Skin of body (tissue), 2 donors: ENCODE results near the gene RPS6KC1. TPM values are rescaled to one million over a fixed set of nuclear protein-coding genes. Genes with fewer than 3 reads are reported as not detected.
"Not testable (repeated sequence)": the region's sequence is repeated elsewhere in the genome, so short reads cannot be mapped to it uniquely, and the experiment has no call there.

Experiments
- DNase-seq: peaks from one replicate; lab custom pipeline; 2025; lab: John Stamatoyannopoulos, UW
- total RNA-seq: library from RNA; depleted of rRNA; stranded (reverse); fragments of >200 nt; gene quantifications from one replicate; pipeline ENCODE4 v1.2.3, GENCODE V29; 2014

The RPS6KC1 gene
- total RNA-seq, 1 donor from 2014 or later, result 38.0 TPM

- no peak for DNase-seq
Observed at GRCh38 chr1:213104604-213105003, 53.6 kb downstream of the RPS6KC1 start.

DNA sequence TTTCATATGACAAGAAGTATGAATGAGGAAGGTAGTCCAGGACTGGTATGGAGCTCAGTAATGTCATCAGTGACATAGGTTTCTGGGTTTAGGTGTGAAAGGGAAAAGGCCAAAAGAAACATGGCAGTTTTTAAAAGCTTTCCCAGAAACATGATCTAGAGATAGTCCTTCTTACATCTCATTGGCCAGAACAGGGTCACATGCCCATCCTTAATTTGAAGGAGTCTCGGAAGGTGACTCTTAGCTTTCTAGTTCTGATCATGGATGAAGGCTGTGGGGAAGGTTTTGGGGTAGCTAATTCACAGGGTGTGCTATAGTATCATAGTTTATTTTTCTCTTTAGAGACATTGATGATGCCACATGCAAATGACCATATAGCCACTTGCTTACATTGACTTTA is 55.3 kb downstream of the RPS6KC1 start:
- no peak for DNase-seq

DNA sequence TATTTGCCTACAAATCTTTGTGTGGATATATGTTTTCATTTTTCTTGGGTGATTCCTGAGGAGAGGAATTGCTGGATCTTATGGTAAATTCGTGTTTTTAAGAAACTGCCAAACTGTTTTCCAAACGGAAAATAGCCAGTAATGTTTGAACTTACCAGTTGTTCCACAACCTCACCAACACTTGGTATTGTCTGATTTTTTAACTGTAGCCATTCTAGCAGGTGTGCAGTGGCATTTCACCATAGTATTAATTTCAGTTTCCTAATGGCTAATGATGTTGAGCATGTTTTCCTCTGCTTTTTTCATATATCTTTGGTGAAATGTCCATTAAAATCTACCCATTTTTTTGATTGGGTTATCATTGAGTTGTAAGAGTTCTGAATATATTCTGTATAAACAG is 56.6 kb downstream of the RPS6KC1 start:
- no peak for DNase-seq

DNA sequence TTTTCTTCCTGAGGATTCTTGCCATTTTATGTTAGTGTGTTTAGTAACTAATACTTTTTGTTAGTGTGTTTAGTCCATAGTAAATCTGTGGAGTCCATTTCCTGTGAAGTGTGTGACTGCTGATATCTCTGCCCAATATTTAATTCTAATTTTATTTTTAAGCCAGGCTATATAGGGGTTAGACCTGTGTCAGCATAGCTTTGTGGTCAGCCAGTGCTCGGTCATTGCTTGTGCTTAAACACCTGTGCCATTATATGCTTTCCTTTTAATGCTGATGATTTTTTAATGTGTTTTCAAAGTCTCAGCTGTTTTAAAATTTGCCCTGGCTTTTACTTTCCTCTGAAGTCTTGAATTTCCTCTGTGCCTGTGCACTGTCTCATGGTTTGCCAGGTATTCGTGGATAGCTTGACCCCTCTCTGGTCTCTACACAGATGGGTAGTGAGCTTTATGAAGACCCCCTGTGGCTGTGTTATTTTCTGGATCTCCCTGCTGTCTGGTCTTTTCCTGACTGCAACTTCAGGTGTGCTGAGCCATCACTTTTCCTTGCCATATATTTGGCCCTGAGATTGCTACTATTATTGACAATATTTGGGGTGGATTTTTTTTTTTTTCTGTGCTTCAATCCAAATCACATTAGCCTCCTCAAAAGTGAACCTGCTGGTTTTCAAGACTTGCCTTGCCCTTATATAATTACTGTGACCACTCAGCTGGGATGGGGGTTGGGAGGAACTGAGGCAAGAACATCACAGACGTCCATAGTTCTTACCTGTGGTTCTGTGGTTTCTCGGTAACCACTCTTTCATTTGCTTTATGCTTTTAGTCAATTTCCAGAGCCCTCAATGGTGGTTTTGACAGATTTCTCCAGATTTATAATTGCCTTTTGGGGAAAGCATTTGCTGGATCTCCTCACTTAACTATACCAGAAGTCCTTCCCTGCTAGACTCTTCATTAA is 59.6 kb downstream of the RPS6KC1 start:
- DNase-seq, result no peak

DNA sequence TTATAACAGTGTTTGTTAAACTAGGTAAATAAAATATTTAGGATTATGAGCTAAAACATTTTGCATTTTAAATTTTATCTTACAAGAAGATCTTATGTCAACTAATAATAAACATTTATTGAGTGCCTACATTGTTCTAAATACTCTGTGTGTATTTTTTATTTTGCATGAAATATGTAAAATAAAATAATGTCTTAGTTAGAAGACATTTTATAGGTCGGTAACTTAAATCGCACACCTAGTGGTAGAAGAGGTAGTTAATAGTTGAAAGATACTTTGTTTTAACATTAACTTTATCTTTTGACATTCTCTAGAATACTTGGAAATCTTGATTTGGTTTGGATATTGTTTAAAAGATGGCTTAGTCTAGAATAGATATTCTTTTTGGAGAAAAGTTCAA is 60.5 kb downstream of the RPS6KC1 start:
- DNase-seq, result no peak

- DNase-seq, result not testable (repeated sequence)
Observed at GRCh38 chr1:213112723-213113122, 61.7 kb downstream of the RPS6KC1 start.

- not testable (repeated sequence) for DNase-seq
Observed at GRCh38 chr1:213117699-213118180, 66.7 kb downstream of the RPS6KC1 start.

DNA sequence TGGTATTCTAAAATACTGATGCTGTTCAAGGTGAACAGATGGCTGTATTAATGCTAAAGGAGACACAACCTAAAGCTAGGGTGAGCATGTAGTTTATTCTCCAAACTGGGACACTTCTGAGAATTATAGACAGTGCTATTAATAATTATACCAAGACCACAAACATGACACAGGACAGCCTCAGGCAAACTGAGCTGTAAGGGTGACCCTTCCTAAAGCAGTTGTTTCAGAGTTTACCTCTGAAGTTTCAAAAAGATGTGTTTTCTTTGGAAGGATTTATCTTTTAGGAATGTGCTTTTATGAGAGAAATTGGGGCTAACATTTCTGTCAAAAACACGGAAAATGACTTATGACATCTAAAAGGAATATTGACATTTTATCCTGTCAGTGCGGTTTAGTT is 68.8 kb downstream of the RPS6KC1 start:
- no peak for DNase-seq

DNA sequence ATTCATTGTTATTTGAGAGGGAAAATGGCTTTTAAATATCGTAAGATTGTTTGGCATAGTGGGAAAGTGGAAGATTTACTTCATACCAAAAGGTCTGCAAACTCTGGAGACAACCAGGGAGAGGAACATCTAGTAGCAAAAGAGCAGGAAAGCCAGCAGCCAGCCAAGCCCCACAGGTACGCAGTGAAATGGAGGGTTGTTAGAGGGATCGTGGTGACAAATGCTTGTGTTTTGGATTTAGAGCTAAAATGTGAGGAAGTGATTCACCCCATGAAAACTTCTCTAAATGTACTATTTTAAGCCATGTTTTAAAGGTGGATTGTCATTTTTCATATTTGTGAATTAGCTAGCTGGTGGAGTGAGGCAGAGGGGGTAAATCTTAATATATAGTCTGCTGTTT is 69.3 kb downstream of the RPS6KC1 start:
- no peak for DNase-seq

- DNase-seq, result no peak
Observed at GRCh38 chr1:213120961-213121360, 69.9 kb downstream of the RPS6KC1 start.

DNA sequence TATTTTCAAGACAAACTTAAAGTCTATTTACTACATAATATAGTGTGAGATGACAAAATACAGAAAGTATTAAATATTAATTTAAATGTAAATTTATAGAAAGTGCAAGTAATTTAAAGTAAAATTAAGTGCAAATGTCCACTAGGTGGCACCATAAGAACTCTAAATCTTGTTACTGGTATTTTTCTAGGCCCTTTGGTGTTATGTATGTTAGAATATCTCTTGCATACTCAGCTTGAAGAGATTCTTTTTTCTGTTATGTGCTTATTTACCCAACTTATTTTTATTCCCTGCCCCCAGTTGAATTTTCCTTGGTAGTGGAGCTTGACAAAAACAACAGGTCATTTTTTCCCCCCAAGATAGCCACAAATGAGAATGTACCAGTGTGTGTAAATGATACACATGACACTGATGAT is 71.5 kb downstream of the RPS6KC1 start:
- DNase-seq, result no peak

- no peak for DNase-seq
Observed at GRCh38 chr1:213123087-213123486, 72.0 kb downstream of the RPS6KC1 start.

GRCh38 chr1:213123536-213123935 is 72.5 kb downstream of the RPS6KC1 start:
- DNase-seq, result no peak

DNA sequence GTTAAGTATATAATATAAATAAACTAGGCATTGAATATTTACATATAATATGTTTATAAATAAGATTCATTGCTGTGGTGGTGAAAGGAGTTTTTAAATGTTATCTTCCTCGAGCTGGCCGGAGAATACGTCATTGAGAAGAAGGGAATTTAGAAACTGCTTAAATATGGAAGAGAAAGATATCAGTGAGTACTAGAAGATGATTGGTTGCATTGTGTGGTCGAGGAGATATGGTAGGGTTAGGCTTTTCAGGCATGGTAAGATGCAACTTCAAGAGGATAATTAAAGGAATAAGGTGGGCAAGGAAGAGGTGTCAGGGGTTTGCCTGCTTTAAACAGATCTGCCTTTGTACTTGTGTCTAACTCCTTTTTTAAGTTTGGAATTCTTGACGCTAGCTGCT is 73.5 kb downstream of the RPS6KC1 start:
- no peak for DNase-seq

DNA sequence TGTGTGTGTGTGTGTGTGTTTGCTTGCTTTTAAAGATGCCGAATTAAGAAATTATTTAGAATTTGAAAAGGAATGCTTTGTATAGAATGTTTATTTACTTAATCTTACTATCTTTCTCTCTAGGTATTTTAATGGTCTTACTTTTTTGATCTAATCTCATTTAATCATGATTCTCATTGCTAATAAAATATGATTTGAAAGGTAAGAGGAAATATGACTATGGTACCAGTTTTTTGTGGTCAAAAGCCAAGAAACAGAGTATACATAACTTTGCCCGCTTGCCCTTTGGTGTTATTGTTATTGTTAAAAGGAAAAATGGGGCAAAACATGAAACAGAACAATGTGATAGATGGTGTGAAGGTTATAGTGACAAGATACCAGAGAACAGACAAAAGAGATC is 74.6 kb downstream of the RPS6KC1 start:
- no peak for DNase-seq

DNA sequence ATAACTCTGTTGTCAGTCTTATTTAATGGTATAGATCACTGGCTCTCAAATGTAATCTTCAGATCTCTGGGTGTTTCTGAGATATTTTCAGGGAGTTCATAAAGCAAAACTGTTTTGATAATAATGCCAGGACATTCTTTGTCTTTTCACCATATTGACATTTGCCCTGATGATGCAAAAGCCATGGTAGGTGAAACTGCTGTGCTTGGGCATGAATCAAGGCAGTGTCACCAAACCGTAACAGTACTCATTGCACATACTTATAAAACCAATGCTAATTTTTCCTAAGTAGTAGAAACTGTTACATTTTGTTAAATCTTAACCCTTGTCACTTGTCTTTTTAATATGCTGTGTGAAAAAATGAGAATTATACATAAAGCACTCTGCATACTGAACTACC is 76.0 kb downstream of the RPS6KC1 start:
- no peak for DNase-seq

- DNase-seq, result no peak
Observed at GRCh38 chr1:213131851-213132655, 81.0 kb downstream of the RPS6KC1 start.

GRCh38 chr1:213135572-213135971 is 84.5 kb downstream of the RPS6KC1 start:
- no peak for DNase-seq

GRCh38 chr1:213136190-213136917 is 85.3 kb downstream of the RPS6KC1 start:
- no peak for DNase-seq

DNA sequence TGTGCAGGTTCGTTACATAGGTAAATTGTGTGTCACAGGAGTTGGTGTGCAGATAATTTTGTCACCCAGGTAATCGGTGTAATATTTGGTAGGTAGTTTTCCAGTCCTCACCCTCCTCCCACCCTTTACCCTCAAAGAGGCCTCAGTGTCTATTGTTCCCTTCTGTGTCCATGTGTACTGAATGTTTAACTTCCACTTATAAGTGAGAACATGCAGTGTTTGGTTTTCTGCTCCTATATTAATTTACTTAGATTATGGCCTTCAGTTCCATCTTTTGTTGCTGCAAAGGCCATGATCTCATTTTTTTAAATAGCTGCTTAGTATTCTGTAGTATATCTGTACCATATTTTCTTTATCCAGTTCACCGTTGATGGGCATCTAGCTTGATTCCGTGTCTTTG is 87.3 kb downstream of the RPS6KC1 start:
- DNase-seq, result no peak

DNA sequence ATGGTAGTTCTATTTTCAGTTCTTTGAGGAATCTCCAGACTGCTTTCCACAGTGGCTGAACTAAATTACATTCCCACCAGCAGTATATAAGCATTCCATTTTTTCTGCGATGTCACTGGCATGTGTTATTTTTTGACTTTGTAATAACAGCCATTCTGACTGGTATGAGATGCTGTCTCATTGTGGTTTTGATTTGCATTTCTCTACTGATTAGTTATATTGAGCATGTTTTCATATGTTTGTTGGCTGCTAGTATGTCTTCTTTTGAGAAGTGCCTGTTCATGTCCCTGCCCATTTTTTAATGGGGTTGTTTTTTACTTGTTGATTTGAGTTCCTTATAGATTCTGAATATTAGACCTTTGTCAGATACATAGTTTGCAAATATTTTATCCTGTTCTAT is 87.9 kb downstream of the RPS6KC1 start:
- no peak for DNase-seq

- DNase-seq, result no peak
Observed at GRCh38 chr1:213148905-213149304, 97.9 kb downstream of the RPS6KC1 start.
